Myocyte (in vitro differentiated cells): ENCODE results near the gene BBS9. TPM values are rescaled to one million over a fixed set of nuclear protein-coding genes. Genes with fewer than 3 reads are reported as not detected.
A peak's percentile ranks its signal among the peaks of the same experiment; 100 is the strongest.
"Not testable (repeated sequence)": the region's sequence is repeated elsewhere in the genome, so short reads cannot be mapped to it uniquely, and the experiment has no call there.

ENCODE experiments used
- DNase-seq: peaks from one replicate; pipeline ENCODE4 v3.0.0-alpha.2; 2012; ENCODE audit warnings: low read depth
- total RNA-seq: library from RNA; depleted of rRNA; stranded (reverse); fragments of >200 nt; gene quantifications from 2 replicates; pipeline ENCODE4 v1.2.3, GENCODE V29; 2014

BBS9 gene
- total RNA-seq, 1 donor from 2014 or later = 16.2 TPM

DNA sequence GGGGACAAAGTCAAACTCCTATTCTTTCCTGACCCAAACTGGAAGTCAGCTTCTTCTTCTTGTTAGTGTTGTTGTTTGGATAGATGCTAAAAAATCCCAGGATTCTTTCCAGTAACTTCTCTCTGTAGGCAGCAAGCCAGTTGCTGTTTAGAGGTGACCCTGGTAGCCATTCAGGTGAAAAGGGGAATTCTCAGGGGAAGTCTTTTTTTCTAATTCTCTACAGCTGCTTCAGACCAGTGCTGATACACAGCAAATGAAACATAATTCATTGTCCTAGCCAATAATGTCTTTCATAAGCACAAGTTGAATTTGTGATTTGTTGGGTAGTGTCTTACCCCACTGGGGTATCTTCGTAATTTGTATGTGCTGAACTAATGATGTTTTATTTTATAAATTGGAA, 357.3 kb downstream of the BBS9 start:
- no peak for DNase-seq

DNA sequence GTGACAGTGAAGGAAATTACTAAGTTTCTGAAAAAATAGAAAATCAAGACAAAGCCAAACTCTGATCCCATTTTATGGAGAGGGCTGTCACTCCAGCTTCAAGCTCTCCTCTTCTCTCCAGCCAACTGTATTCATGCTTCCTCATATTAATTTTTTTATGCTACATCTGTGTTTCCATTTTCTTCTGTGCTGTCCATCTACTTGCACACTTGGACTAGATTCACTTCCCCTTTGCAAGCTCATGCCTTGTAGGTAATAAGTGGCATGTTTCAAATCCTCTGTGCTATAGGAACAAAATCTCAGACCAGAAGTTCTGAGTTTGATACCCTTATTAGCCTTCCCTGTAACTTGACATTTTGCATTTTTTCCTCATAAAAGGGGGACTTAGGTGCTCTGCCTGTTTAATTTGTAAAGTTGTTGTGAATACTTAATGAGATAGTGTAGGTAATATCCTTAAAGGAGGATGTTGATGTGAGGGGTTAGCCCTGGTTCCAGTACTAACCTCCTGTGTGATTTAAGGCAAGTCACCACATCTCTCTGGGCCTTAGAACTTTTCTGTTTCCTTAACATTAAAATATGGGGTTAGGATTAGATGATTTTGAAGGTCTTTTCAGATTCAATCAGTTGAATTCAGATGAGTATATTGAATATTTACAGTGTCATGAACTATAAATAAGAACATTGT, 358.8 kb downstream of the BBS9 start:
- no peak for DNase-seq

DNA sequence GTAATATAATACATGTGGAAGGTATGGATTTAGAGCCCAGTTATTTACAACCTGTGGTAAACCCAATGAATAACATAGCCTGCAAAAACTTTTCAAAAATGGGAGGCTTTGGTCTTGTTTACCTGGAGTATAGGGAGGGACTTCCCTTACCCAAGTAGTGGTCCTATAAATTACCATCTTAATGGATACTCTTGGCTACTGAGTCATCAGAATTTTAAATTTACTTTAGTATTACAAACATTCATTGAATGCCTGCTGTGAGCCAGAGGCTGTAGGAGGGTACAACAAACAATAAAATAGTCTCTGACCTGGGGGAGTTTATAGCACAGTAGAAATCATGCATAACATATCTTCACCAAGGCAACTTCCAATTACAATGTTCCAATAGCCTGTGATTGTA, 365.1 kb downstream of the BBS9 start:
- no peak for DNase-seq

DNA sequence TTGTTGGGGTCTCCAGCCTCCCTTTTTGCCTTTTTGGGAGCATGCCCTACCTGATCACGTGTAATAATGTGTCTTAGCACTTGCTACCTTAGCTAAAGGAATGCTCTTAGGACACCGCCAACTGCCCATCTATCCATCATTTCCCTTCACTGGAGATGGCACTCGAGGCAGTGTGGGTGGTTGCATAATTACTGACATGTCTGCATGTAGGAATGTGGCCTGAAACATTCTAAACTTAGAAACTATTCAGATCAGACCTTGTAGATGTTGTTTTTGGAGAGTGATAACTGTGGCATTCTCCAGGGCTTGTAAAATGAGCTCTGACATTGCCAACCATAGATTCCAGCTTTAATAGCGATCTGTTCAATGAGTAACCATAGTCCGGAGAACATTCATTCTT, 365.8 kb downstream of the BBS9 start:
- peak; percentile 76 for DNase-seq

DNA sequence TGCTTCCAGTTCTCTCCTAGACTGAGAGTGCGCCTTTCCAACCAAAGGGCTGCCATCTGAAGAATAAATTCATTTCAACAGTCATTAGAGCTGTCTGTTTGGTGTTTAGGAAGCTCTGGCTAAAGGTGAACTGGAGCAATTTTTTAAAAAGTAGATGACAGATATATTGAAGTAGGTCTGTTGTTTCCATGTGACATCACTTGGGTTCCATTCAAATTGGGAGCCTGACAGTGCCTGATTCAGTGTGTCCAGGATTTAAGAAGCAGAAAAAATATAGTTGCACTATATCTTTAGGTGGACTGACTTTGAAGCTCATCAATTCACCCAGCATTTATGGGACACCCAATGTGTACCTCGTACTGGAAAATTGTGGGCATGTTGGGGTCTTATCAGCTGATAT, 367.7 kb downstream of the BBS9 start:
- DNase-seq = no peak

DNA sequence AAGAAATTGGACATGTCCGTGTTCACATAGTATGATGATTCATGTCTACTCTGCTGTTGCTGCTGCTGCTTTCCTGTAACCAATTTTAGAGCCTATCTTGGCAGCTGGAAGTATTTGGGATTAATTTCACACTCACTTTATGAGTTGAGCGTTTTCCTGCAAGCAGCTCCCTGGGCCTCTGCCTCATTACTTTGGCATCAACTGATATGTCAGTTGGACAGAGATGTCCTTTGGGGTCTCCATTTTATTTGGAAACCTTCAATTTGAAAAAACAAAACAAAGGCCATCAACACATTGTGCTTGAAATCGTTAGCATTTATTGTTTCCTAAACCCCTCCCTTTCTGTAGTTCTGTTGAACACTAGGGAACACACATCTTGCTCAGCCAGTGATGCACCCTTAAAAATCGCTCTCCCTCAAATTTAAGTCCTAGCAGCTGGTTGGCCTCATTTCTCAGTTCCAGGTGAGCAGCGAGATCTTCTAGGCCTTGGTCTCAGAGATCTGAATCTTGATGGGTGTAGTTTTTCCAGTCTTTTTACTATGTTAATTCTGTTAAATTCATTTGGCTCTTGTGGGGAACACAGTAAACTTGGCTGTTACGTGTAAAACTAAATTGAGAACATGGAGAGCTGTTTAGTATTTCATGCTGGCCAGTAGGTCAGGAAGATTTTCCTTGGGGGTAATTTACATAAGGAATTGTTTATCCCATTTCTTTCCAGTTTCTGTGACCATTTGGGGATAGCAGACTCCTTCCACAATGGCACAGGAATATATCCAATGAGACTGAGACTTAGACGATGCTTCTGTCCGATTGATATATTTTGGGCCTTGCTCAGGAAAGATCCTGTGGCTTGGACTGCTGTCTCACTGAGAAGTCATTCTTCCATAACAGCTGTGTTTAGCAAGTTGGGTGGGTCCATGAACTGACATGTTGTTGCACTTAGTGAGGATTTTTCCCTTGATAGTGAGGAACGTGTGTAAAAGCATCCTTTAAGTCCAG, 371.6 kb downstream of the BBS9 start:
- peak; percentile 76 for DNase-seq

DNA sequence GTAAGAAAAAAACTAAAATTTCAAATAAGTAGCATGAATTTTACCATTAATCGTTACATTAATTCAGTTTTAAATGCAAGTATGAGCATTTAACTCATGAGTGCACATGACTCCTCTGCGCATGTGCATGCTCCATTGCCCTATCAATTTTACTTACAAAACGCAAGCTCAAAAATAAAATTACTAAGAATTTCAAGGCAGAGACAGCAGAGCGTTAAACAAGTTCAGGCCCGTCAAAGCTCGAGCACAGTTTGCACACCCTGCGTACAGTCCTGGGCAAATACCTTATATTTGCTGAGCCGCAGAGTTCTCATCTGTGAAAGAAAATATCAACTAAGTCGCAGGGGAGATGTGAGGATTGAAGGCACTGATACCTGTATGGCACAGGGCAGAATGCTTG, 373.6 kb downstream of the BBS9 start:
- no peak for DNase-seq

DNA sequence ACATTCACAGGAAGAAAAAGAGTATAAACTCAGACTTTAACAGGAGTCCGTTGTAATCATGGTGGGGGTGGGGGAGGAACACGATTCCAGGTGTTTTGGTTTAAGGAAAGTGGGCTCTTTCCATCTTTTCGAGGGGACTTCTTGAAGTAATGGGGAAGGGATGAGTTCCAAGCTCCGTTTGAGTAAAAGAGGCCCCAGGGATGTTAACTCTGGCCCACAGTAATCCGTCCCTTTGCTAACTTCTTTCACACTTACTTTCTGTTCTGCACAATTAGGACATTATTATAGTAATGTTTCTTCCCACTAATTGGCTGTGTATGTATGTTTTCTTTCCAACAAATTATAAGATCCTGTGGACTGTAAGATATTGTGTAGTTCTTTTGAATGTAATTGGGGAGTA, 374.4 kb downstream of the BBS9 start:
- DNase-seq = no peak

DNA sequence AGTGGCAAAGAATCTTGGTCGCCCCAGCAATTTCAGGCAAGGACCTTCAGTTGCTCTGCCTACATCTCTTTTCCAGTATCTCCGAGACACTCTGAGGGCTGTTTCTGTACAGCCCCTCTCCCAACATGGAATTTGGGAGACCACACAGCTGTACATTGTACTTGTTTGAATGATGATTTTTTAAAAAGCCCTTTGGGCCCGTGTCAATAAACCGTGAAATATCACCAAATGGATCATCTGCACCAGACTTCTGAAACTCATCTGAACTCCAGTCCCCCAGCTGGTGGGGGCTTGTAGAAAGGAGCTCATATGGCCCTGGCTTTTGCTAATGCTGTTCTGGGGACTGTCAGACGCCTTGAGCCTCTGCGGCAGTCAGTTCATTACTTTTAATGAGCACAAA, 374.9 kb downstream of the BBS9 start:
- no peak for DNase-seq

DNA sequence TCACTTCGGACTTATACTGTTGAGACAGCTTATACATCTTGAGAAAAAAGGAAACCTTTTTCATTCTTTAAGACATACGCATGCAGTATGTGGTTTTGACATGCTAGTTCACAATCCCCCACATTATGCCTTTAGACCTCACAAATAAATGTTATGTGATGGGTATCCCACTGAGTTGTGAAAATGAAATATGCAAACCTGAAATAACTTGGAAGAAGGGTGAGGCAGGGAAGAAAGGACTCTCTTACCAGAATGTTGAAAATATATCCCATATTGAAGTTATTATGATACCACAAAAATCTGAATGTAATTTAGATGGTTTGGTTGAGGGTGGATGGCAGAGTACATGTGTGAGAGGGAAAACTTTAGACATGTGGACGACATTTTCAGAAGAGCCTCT, 379.8 kb downstream of the BBS9 start:
- DNase-seq = no peak

DNA sequence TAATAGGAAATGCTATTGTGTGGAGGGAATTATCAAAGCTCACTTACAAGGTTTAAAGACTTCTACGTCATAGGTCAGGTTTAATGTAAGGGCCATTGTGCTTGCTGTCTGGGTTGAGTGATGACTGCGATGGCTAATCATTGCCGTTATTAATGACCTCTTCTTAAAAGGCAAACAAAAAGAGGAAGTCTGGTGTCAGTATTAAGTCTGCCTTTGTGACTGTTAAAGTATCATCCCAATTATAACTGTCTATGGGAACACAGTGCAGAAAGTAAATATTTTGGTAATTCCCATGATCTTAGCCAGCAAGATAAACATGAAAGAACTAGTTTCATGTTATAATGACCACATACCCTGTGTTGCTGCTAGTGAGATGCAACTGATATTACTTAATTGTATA, 382.4 kb downstream of the BBS9 start:
- DNase-seq = no peak

DNA sequence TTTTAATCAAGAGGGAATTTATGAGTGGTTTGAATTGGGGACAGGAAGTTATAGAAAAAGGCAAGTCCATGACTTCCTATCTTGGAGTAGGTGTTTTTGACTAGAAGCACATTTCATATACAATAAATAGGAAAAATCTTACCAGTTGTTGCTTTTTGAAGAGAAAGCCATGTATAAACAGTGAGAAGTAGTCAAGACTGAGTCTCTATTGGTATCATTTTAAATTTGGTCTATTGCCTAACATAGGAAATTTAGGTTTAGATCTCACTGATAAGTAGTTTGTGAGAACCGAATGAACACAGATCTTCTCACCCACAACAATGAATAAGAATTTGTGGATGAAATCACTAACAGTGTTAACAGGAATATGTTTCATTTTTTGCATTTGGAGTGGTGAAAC, 387.2 kb downstream of the BBS9 start:
- no peak for DNase-seq

DNA sequence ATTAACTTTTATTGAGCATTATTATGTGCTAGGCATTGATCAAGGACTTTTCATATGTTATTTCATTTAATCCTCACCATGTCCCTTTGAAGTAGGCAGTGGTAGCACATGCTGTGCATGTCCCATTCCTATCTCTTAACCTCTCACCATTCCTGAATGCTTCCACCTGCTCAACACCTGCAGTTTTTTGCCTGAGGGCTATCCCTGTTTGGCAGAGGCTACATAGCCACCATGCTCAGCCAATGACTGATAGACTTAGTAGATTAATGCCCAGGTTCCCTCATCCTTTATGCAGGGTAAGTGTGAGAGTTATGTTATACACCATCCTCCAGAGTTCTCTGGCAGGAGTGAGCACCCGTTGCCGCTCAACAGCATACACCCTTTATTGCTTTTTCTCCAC, 387.8 kb downstream of the BBS9 start:
- DNase-seq = no peak

DNA sequence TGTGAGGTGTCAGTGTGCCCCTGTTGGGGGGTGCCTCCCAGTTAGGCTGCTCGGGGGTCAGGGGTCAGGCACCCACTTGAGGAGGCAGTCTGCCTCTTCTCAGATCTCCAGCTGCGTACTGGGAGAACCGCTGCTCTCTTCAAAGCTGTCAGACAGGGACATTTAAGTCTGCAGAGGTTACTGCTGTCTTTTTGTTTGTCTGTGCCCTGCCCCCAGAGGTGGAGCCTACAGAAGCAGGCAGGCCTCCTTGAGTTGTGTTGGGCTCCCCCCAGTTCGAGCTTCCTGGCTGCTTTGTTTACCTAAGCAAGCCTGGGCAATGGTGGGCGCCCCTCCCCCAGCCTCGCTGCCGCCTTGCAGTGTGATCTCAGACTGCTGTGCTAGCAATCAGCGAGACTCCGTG, 397.6 kb downstream of the BBS9 start:
- DNase-seq = not testable (repeated sequence)

DNA sequence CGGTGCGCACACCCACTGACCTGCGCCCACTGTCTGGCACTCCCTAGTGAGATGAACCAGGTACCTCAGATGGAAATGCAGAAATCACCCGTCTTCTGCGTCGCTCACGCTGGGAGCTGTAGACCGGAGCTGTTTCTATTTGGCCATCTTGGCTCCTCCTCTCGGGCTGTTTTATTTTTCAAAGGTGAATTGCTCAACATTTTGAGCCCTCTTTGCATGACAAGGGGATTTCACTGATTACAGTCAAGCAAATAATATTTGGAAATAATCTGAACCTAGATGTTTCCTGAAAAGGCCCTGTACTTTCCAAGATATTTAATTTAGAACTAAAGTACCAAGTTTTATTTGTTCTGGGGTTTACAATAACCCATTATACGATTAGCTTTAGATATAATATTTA, 398.2 kb downstream of the BBS9 start:
- DNase-seq = not testable (repeated sequence)

DNA sequence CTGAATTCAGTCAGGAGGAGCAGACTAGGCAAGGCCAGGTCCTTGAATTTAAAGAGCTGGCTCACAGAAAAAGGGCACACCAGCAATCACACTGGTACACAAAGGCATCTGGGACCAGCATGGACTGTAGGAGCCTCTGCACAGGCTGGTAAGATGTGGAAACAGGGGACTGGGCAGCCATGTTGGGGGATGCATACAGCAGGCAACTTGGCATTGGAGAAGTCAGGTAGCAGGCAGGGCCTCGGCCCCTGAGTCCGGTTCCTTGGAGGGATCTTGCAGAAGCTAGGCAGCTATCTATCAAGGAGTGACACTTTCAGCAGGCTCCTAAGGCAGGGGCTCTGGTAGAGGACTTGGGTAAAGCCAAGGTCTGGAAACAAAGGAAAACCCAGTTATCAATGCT, 399.7 kb downstream of the BBS9 start:
- DNase-seq = no peak

DNA sequence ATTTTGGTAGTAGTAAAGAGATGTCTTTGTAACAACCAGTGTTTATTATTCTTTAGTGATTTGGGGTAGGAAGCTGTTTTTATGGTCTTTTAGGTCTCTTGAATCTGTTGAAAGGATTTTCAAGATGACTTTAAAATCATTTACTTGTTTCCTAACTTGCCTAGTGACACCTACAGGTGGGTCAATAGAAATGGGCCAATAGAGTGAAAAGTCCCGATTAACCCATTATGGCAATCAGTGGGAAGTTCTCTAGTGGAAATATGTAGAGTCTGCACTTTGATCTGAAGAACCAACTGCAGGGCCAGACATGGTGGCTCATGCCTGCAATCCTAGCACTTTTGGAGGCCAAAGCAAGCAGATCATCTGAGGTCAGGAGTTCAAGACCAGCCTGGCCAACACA, 401.3 kb downstream of the BBS9 start:
- DNase-seq = no peak

DNA sequence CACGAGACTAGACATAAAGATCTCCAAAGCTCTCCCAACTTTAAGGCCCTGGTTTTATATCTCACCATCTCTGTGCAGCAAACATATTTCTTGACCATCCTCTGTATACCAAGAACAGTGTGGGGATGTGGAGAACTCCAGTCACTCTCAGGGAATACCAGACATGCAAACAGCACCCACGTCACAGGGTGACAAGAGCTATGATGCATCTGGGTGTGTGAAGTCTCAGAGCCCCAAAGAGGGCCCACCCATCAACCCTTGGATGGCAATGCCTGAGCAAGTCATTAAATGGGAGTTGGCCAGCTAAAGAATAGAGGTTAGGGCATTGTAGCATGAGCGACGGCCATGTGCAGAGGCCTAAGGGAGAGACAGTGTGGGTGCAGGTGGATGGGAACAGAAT, 402.5 kb downstream of the BBS9 start:
- no peak for DNase-seq

DNA sequence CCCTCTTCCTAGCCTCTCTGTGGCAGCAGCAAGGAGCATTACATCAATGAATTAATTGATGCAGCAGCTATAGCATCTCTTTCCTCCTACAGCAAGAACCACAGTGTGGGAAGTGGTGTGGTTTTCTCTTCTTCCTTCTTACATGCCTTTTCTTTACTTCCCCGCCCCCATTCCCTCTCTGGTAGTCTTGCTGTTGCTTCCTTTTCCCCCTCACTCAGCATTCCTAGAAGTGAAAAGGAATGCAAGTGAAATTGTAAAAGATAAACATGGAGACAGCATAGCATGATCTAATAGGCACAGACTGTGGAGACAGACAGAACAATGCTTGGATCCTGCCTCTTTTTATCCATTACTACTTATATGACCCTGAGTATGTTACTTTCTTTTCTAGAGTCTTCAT, 405.5 kb downstream of the BBS9 start:
- no peak for DNase-seq

DNA sequence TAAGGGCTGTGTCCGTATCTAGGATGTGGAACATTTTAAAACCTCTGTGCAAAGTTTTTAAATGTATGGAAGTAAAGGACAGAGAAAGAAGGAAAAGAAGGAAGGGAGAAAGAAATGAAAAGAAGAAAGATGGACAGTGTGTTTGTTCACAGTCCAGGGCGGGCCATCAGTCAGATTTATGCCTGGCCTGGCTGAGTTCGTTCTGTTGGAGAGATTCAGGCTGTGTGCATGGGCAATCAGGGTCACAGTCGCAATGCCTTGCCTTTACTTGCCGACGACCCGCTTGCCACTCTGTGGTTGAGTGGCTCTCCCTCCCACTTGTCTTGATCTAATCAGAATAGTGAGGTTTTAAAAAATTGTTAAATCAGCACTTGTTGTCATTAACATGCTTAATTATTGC, 406.6 kb downstream of the BBS9 start:
- DNase-seq = no peak

DNA sequence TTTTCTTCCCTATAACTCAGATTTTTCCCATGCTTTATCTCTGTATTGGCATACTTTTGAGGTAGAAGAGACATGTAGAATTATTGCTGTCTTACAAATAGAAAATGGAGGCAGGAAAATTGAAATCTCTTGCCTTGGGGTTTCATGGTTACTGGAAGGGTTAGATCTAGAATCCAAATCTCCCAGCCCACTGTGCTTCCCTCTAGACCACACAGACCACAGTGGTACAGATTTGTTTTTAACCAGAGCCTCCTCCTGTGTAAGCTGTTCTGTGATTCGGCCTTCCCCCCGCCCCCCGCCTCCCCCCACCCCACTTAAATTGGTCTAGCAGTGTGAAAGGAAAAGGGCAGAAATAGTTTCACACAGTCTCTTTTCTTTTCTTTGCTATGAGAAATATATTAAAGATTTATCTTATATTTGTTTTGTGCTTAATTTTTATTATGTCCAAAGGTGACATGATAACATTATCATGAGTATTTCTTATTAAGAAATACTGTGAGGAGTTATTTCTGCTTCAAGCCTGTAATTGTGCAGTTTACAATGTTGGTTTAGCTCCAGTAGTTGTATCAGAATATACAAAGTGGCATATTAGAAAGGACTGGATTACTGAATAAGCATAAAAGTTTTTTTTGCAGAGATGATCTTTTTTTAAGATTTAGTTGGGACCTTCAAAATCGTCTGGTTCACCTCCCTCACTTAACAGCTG, 407.2 kb downstream of the BBS9 start:
- DNase-seq = peak; percentile 65

DNA sequence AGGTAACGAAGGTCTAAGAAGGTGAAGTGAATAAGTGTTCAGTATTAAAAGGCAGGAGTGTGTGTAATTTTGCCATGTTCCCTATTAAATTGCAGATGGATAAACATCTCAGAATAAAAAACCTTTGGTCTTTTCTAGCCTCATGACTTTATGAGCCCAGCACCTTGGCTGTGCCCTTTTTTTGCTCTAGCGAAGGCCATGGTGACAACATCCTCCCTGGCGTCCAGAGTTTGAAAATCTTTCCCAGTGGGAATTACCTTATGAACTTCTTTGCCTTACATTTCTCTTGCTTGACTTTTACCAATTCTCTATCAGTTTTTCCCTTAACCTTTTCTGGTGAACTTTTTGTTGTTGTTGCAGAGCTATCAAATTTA, 407.7 kb downstream of the BBS9 start:
- DNase-seq = no peak
